Medulla oblongata (tissue), 1 donor: Measurements from ENCODE around the gene SYTL1.
A peak's percentile ranks its signal among the peaks of the same experiment; 100 is the strongest.

ENCODE experiments used
- DNase-seq: peaks from one replicate; pipeline ENCODE4 v3.0.0-alpha.2; 2015; ENCODE audit errors: extremely low spot score

SYTL1 gene

GRCh38 chr1:27341525-27342252 is at the start of gene SYTL1:
SYTL1 (plus strand) TSS chr1:27342022; CDS start chr1:27345335, 3,313 bp downstream.
- no peak for DNase-seq

GRCh38 chr1:27292106-27292505 is 49.7 kb upstream of the SYTL1 start:
- DNase-seq = no peak

GRCh38 chr1:27293915-27294314 is 47.9 kb upstream of the SYTL1 start:
- DNase-seq = no peak

GRCh38 chr1:27296773-27297291 is 45.0 kb upstream of the SYTL1 start:
- DNase-seq = peak; percentile 74

- DNase-seq = peak; percentile 24
Observed at GRCh38 chr1:27297903-27298302, 43.9 kb upstream of the SYTL1 start.

- DNase-seq = no peak
Observed at GRCh38 chr1:27298632-27299384, 43.0 kb upstream of the SYTL1 start.

GRCh38 chr1:27299385-27300271 is 42.2 kb upstream of the SYTL1 start:
- DNase-seq = peak; percentile 75

GRCh38 chr1:27300341-27301051 is 41.3 kb upstream of the SYTL1 start:
- DNase-seq = peak; percentile 95

GRCh38 chr1:27301052-27301422 is 40.8 kb upstream of the SYTL1 start:
- DNase-seq = no peak

- DNase-seq = no peak
Observed at GRCh38 chr1:27301582-27302199, 40.1 kb upstream of the SYTL1 start.

- DNase-seq = no peak
Observed at GRCh38 chr1:27302612-27303011, 39.2 kb upstream of the SYTL1 start.

GRCh38 chr1:27303509-27303908 is 38.3 kb upstream of the SYTL1 start:
- no peak for DNase-seq

GRCh38 chr1:27306071-27306470 is 35.8 kb upstream of the SYTL1 start:
- no peak for DNase-seq

GRCh38 chr1:27306892-27307761 is 34.7 kb upstream of the SYTL1 start:
- DNase-seq = no peak

GRCh38 chr1:27307874-27308598 is 33.8 kb upstream of the SYTL1 start:
- no peak for DNase-seq

GRCh38 chr1:27314169-27314568 is 27.7 kb upstream of the SYTL1 start:
- no peak for DNase-seq

- DNase-seq = no peak
Observed at GRCh38 chr1:27314737-27315136, 27.1 kb upstream of the SYTL1 start.

GRCh38 chr1:27316860-27317259 is 25.0 kb upstream of the SYTL1 start:
- DNase-seq = no peak

GRCh38 chr1:27318136-27318535 is 23.7 kb upstream of the SYTL1 start:
- no peak for DNase-seq
